GM12875 (cell line): Measurements from ENCODE around the gene CPEB4.
A peak's percentile ranks its signal among the peaks of the same experiment; 100 is the strongest.

Source experiments
- H3K4me3 ChIP-seq: one replicate; pipeline ENCODE4 v1.5.1; 2011; ENCODE audit warnings: low read depth, low read length, control low read depth
- CTCF ChIP-seq: IDR thresholded peaks from 2 replicates; pipeline ENCODE4 v1.5.1; 2011; ENCODE audit warnings: low read depth, mild to moderate bottlenecking, control low read depth, inconsistent platforms, low read length, moderate library complexity, borderline replicate concordance; ENCODE audit not compliant: insufficient read depth

The CPEB4 gene

GRCh38 chr5:173887610-173888472 is at the start of gene CPEB4:
TSS of gene CPEB4 (plus strand) at chr5:173888349. CDS start at chr5:173889734, 1,385 bp downstream.
- TF ChIP-seq CTCF, result no peak
- H3K4me3 ChIP-seq, result peak within 1 kb of the TSS; percentile 71

GRCh38 chr5:173839117-173839713 is 48.9 kb upstream of the CPEB4 start:
- no peak for TF ChIP-seq CTCF
- no peak overlapping the region for H3K4me3 ChIP-seq

GRCh38 chr5:173840111-173840983 is 47.8 kb upstream of the CPEB4 start:
- H3K4me3 ChIP-seq, result no peak overlapping the region
- TF ChIP-seq CTCF, result no peak

GRCh38 chr5:173841710-173842109 is 46.4 kb upstream of the CPEB4 start:
- TF ChIP-seq CTCF, result no peak
- no peak overlapping the region for H3K4me3 ChIP-seq

GRCh38 chr5:173843794-173844193 is 44.4 kb upstream of the CPEB4 start:
- no peak for TF ChIP-seq CTCF
- H3K4me3 ChIP-seq, result no peak overlapping the region

GRCh38 chr5:173845321-173845720 is 42.8 kb upstream of the CPEB4 start:
- no peak for TF ChIP-seq CTCF
- no peak overlapping the region for H3K4me3 ChIP-seq
